ENCODE measurements around the gene GPR148. TPM values are rescaled to one million over a fixed set of nuclear protein-coding genes. Genes with fewer than 3 reads are reported as not detected.

GPR148 gene
- total RNA-seq, 1 donor from 2014 or later = not detected

- intact Hi-C loops (cut with DNase I) = no loop called here
- ATAC-seq = no peak
Observed at GRCh38 chr2:130744287-130745117, 15.6 kb downstream of the GPR148 start.

GRCh38 chr2:130749078-130749477, 20.2 kb downstream of the GPR148 start:
- Histone ChIP-seq H3K4me1 (no peaks in the 10 kb centered on the region), H3K27ac (no peak overlapping the region), H3K4me3 (no peak overlapping the region), H3K36me3 (no peaks in the 10 kb centered on the region), H3K9me3 (no peaks in the 10 kb centered on the region), H3K27me3 (ENCODE audit: low read depth) (peaks cover 10% of the 10 kb centered on the region)
- intact Hi-C loops (cut with DNase I) = no loop called here
- ATAC-seq (no peak), DNase-seq (no peak)
- no peak for TF ChIP-seq CTCF (IDR thresholded peaks at IDR 0.05)

More at GRCh38 chr2:130744287-130745117, 15.6 kb downstream of the GPR148 start:
- peaks cover 12% of the 10 kb centered on the region for H3K27me3 ChIP-seq (ENCODE audit: low read depth)
- no peak for DNase-seq
- no peaks in the 10 kb centered on the region for H3K36me3 ChIP-seq
- no peaks in the 10 kb centered on the region for H3K9me3 ChIP-seq
- no peaks in the 10 kb centered on the region for H3K4me1 ChIP-seq
- no peak overlapping the region for H3K27ac ChIP-seq
- TF ChIP-seq CTCF (IDR thresholded peaks at IDR 0.05) = no peak
- H3K4me3 ChIP-seq = no peak overlapping the region

- DNase-seq (no peak), ATAC-seq (no peak)
- Histone ChIP-seq H3K27me3 (ENCODE audit: low read depth) (peaks cover 8% of the 10 kb centered on the region), H3K36me3 (no peaks in the 10 kb centered on the region), H3K4me3 (no peak overlapping the region), H3K27ac (no peak overlapping the region), H3K9me3 (no peaks in the 10 kb centered on the region), H3K4me1 (no peaks in the 10 kb centered on the region)
- TF ChIP-seq CTCF (IDR thresholded peaks at IDR 0.05) = no peak
- intact Hi-C loops (cut with DNase I) = no loop called here
Observed at GRCh38 chr2:130749641-130750040, 20.8 kb downstream of the GPR148 start.

- no peak overlapping the region for H3K4me3 ChIP-seq
- no peak for ATAC-seq
- no peak overlapping the region for H3K27ac ChIP-seq
- H3K9me3 ChIP-seq = no peaks in the 10 kb centered on the region
- intact Hi-C loops (cut with DNase I) = no loop called here
- no peak for DNase-seq
- TF ChIP-seq CTCF (IDR thresholded peaks at IDR 0.05) = no peak
- H3K27me3 ChIP-seq (ENCODE audit: low read depth) = peaks cover 49% of the 10 kb centered on the region
- no peaks in the 10 kb centered on the region for H3K36me3 ChIP-seq
- no peaks in the 10 kb centered on the region for H3K4me1 ChIP-seq
Observed at GRCh38 chr2:130754811-130755210, 25.9 kb downstream of the GPR148 start.

DNA sequence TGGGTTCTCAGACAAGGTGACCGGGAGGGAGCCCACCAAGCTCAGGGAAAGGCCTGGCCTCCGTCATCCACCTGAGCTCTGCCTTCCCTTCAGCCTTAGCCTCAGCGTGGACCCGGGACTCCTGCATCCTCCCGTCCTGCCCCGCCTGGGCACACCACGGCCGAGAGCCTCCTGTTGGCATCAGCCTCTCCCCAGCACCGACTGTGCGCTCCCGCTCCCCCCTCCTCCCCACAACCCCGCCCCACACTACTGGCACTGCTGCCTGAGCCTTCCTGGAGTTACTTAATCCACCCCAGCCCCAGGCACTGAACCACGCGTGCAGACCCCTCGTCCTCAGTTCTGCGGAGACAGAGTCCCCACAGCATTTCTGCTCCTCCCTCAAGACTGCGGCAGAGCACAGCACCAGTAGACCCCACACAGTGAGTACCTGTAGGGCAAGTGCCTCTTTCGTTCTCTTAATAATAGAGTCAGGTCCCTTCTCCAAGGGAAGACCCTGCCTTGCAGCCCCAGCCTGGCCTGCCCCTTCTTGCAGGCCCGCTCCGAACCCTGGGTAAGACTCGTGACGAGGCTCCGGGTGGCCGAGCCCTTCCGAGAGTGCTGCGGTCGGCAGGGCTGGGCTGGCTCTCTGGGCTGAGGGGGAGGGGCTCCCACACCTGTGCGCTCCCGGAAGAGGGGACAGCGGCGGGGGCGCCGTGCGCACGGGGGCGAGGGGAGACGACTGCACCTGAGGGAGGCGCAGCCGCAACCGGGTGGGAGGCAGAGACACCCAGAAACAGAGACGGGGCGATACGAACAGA, 26.6 kb downstream of the GPR148 start, which contains the start of gene AMER3:
Gene AMER3 (plus strand): TSS at position 285 of the 797 bp plus-strand sequence. CDS start 6,533 bp downstream, outside the sequence.
- H3K4me3 ChIP-seq = peak within 1 kb of the TSS; percentile 17
- intact Hi-C loops (cut with DNase I) = no loop called here
- H3K27me3 ChIP-seq (ENCODE audit: low read depth) = peaks cover 55% of the 10 kb centered on the region
- no peaks in the 10 kb centered on the region for H3K36me3 ChIP-seq
- no peak for DNase-seq
- no peak within 1 kb of the TSS for H3K27ac ChIP-seq
- no peak for TF ChIP-seq CTCF (IDR thresholded peaks at IDR 0.05)
- no peaks in the 10 kb centered on the region for H3K9me3 ChIP-seq
- peak in 1 of 2 donors; percentile 11 for ATAC-seq
- H3K4me1 ChIP-seq = no peaks in the 10 kb centered on the region

Measured in lower lobe of right lung (tissue), 2 donors.